Activated T-helper 2 cell treated with anti-CD3 and anti-CD28 coated beads, Interferon-gamma antibody, Interleukin-2, Interleukin-4, amounts not matched to agents 10 μg/mL and 5 μg/mL and 100 μg/mL, durations not matched to agents 14 hours and 24 hours and 36 hours (primary cell): ENCODE measurements around the gene ARHGEF16. TPM values are rescaled to one million over a fixed set of nuclear protein-coding genes. Genes with fewer than 3 reads are reported as not detected.

ENCODE experiments used
- DNase-seq: peaks from one replicate; pipeline ENCODE4 v3.0.0; 2021; ENCODE audit warnings: low spot score
- H3K27ac Mint-ChIP-seq: one replicate; pipeline ENCODE4 v1.8.0; 2021; ENCODE audit warnings: mixed read lengths
- H3K27me3 Mint-ChIP-seq: one replicate; pipeline ENCODE4 v1.8.0; 2021; ENCODE audit warnings: low read depth, mixed read lengths
- H3K36me3 Mint-ChIP-seq: one replicate; pipeline ENCODE4 v1.8.0; 2021; ENCODE audit warnings: low read depth, mixed read lengths
- H3K4me1 Mint-ChIP-seq: one replicate; pipeline ENCODE4 v1.8.0; 2021; ENCODE audit warnings: low read depth, mixed read lengths
- H3K4me3 Mint-ChIP-seq: one replicate; pipeline ENCODE4 v1.8.0; 2021; ENCODE audit warnings: low read depth, mild to moderate bottlenecking, moderate library complexity, mixed read lengths
- H3K9me3 Mint-ChIP-seq: one replicate; pipeline ENCODE4 v1.8.0; 2021; ENCODE audit warnings: mixed read lengths
- intact Hi-C: fragments of 100-400 bp; cut with micrococcal nuclease; formaldehyde crosslinking; loops from one replicate; pipeline ENCODE4 v1.15.1; 2023
- total RNA-seq: library from RNA; stranded (reverse); gene quantifications from 2 replicates; pipeline ENCODE4 v1.2.3, GENCODE V29; 2022

Gene ARHGEF16
- total RNA-seq, 1 donor from 2014 or later, result not detected

DNA sequence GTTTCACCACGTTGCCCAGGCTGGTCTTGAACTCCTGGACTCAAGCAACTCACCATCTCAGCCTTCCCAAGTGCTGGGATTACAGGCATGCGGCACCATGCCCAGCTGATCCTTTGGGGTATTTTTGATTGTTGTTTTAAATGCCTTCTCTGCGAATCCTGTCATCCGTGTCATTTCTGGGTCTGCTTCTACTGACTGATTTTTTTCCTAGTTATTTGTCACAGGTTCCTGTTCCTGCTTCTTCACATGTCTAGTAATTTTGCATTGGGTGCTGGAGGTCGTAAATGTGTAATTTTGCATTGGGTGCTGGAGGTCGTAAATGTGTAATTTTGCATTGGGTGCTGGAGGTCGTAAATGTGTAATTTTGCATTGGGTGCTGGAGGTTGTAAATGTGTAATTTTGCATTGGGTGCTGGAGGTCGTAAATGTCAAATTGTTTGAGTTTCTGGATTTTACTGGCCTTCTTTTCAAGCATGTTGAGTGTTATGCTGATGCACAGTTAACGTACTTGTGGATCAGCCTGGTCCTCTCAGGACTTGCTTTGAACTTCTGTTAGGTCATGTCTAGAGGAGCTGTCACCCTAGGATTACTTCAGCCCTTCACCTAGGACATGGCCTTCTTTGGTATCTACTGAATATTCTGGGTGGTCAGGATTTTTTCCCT lies 4.1 kb upstream of the ARHGEF16 start:
- no peaks in the 10 kb centered on the region for H3K4me1 Mint-ChIP-seq
- no peaks in the 10 kb centered on the region for H3K36me3 Mint-ChIP-seq
- H3K27ac Mint-ChIP-seq, result no peak overlapping the region
- no peaks in the 10 kb centered on the region for H3K9me3 Mint-ChIP-seq
- intact Hi-C loops, result no loop called here
- H3K27me3 Mint-ChIP-seq, result peaks cover 8% of the 10 kb centered on the region
- no peak for DNase-seq
- no peak overlapping the region for H3K4me3 Mint-ChIP-seq

DNA sequence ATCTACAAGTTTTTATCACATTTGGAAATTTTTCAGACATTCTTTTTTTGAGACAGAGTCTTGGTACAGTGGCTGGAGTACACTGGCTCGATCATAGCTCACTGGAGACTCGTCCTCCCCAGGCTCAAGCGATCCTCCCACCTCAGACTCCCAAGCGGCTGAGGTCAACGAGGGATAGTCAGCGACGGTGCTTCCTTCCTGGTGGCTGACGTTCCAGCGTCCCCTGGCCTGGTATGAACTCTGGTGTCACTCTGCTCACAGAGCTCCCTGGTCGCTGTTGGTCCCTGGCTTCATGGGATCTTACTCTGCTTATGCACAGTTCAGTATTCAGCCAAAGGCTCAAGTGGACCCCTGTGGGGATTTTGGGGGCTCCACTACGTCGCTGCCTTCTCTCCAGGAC lies 3.5 kb upstream of the ARHGEF16 start:
- H3K9me3 Mint-ChIP-seq, result no peaks in the 10 kb centered on the region
- no peaks in the 10 kb centered on the region for H3K36me3 Mint-ChIP-seq
- H3K4me1 Mint-ChIP-seq, result no peaks in the 10 kb centered on the region
- no peak overlapping the region for H3K4me3 Mint-ChIP-seq
- no peak for DNase-seq
- no peak overlapping the region for H3K27ac Mint-ChIP-seq
- intact Hi-C loops, result no loop called here
- H3K27me3 Mint-ChIP-seq, result peaks cover 12% of the 10 kb centered on the region

DNA sequence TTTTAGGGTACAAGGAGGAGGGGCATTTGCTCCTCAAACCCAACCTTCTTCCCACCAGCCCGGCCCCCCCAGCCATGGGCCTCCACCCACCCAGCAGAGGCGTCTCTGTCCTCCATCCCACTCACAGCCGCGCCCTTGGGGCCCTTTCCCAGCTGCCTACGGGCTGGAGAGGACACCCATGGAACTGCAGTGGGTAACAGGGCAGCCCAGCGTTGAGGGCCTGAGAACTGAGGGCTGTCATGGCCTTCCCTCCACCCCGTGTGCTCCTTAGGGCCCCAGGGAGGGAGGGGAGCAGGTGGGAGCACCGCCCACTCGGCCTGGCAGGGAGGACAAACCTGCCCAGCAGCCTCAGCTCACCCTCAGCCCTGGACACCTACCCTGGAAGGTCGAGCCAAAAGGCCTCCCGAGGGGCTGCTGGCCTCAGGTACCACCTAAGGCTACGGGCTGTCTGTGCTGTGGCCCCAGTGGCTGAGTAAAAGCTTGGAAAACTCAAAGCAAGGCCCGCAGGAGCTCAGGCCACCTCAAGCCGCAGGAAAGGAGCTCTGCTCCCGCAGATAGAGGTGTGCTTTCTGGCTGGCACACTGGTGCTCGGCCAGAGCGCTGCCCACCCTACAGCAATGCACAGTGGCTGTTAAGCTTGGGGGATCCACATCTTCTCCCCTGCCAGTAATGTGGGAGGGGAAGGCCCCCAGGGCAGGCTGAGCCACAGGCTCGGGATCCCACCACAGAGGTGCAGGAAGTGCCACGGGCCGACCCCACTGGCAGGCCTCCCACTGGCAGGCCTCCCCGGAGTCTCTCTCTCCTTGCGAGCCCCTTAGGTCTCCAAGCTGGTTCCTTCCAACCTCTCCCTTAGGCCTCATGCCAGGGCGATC lies 2.2 kb upstream of the ARHGEF16 start:
- intact Hi-C loops, result loop anchor here (2.0 kb wide), 1 partner anchor 33 kb away; no protein-coding TSS in a partner anchor
- Mint-ChIP-seq H3K27me3 (peaks cover 12% of the 10 kb centered on the region), H3K4me1 (no peaks in the 10 kb centered on the region), H3K27ac (no peak overlapping the region), H3K9me3 (no peaks in the 10 kb centered on the region), H3K4me3 (no peak overlapping the region), H3K36me3 (no peaks in the 10 kb centered on the region)
- DNase-seq, result no peak

DNA sequence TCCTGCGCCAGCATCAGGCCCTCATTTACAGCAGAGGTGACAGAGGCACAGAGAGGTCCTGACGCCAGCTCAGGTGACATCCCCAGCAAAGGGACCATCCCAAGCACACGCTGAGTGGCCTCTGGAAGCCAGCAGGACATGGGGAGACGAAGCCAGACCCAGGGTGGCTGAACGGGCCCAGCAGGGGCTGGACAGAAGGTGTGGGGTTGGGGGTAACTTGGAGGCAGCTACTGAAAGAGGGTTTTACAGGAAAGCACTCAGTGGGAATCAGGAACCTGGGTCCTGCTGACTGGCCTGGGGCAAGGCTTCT lies 1.6 kb upstream of the ARHGEF16 start:
- H3K27ac Mint-ChIP-seq, result no peak overlapping the region
- no peaks in the 10 kb centered on the region for H3K9me3 Mint-ChIP-seq
- intact Hi-C loops, result loop anchor here (2.0 kb wide), 1 partner anchor 32 kb away; no protein-coding TSS in a partner anchor
- H3K4me1 Mint-ChIP-seq, result no peaks in the 10 kb centered on the region
- peaks cover 12% of the 10 kb centered on the region for H3K27me3 Mint-ChIP-seq
- H3K4me3 Mint-ChIP-seq, result no peak overlapping the region
- no peaks in the 10 kb centered on the region for H3K36me3 Mint-ChIP-seq
- DNase-seq, result no peak

DNA sequence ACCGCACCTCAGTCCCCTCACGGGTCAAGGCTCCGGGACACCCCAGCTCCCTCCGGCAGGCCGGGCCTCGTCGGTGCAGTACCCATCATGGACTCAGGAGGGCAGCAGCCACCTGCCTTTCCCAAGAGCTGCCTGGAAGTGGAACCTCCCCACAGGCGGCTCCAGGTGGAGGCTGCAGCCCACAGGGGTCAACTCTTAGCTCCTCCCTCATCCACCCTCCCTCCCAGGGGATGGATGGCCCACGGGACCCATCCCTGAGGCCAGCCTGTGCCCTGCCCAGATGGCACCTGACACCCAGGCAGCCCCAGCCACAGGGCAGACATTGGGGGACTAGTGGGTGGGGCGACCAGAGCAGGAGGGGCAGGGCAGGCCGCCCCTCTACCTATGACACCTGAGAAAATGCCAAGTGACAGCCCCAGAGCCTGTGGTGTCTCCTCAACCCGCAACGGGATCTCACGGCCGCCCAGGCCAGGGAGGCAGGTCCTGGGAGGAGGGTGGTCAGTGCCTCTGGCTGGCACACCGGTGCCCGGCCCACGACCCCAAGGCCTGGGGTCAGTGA lies 1.2 kb upstream of the ARHGEF16 start:
- Mint-ChIP-seq H3K9me3 (no peaks in the 10 kb centered on the region), H3K4me1 (no peaks in the 10 kb centered on the region), H3K27ac (no peak overlapping the region), H3K4me3 (no peak overlapping the region), H3K36me3 (no peaks in the 10 kb centered on the region), H3K27me3 (peaks cover 11% of the 10 kb centered on the region)
- intact Hi-C loops, result loop anchor here (2.0 kb wide), 1 partner anchor 32 kb away; no protein-coding TSS in a partner anchor
- peak; percentile 57 for DNase-seq

DNA sequence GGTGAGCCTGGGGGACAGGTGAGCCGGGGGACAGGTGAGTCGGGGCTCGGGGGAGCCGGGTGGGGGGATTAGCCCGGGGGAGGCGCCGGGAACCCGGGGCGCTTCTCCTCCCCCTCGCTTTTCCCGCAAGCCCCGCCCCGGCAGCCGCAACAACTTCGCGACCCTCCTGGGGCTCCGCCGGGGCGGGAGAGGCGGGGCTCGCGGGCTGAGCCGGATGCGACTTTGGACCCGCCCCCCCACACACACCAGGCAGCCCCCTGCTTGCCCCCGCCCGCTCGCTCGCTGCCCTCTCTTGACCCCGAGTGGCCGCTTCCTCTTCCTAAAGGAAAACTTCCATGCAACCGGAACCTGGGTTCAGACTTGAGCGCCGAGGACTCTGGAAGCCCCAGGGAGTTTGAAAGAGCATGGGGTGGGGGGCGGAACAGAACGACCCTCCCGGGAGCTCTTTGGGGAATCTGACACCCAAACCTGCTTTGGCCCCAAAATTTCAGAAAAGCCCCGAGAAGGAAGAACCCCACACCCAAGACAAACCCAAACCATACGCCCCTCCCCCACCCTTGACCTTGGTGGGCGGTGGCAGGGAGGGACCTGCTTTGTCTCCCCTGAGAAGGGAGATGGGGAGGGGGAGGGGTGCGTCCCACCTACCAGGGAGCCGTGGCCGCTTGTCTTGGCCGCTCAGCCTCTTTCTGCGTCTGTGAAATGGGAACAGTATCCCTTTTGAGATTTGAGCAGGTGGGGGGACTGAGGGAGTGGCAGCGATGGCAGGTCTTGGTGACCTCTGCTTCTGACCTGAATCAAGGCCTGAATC lies 550 bp downstream of the ARHGEF16 start:
- Mint-ChIP-seq H3K9me3 (no peaks in the 10 kb centered on the region), H3K36me3 (no peaks in the 10 kb centered on the region), H3K4me3 (no peak overlapping the region), H3K27ac (no peak overlapping the region), H3K27me3 (peaks cover 11% of the 10 kb centered on the region), H3K4me1 (no peaks in the 10 kb centered on the region)
- intact Hi-C loops, result no loop called here
- DNase-seq, result no peak

DNA sequence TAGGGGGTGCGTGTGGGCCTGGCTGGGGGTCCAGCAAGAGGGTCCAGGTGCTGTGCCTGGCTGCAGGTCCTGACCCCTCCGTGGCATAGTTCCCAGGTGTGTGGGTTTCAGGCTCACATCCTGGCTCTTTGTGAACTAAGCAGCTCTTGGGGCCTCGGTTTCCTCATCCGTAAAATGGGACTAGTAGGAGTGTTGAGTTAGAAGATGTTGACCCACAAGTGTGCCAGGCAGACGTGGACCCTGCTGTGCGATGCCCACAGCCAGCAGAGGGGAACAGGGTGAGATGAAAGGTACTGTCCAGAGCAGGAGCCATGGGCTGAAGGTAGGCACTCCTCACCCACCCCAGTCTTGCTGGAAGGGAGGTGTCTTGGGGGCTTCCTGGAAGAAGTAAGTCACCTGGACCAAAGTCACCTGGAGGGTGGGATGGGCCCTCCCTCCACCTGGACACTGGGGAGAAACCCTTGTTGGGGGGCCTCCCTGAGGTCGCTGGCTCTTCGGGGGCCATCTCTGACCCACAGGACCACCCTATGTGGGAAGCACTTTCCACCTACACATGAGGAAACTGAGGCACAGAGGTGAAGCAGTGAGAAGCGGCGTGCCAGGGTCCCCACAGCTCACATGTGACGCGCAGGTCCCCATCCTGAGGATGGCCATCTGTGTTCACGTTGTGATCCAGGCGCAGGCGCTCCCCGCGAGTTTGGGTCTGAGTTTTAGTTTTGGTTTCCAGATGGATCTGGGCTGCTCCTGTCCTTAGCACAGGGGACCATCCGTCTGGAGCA lies 1.4 kb downstream of the ARHGEF16 start:
- H3K9me3 Mint-ChIP-seq, result no peaks in the 10 kb centered on the region
- peaks cover 11% of the 10 kb centered on the region for H3K27me3 Mint-ChIP-seq
- no peaks in the 10 kb centered on the region for H3K4me1 Mint-ChIP-seq
- no peak overlapping the region for H3K4me3 Mint-ChIP-seq
- no peaks in the 10 kb centered on the region for H3K36me3 Mint-ChIP-seq
- no peak for DNase-seq
- H3K27ac Mint-ChIP-seq, result no peak overlapping the region
- intact Hi-C loops, result no loop called here

DNA sequence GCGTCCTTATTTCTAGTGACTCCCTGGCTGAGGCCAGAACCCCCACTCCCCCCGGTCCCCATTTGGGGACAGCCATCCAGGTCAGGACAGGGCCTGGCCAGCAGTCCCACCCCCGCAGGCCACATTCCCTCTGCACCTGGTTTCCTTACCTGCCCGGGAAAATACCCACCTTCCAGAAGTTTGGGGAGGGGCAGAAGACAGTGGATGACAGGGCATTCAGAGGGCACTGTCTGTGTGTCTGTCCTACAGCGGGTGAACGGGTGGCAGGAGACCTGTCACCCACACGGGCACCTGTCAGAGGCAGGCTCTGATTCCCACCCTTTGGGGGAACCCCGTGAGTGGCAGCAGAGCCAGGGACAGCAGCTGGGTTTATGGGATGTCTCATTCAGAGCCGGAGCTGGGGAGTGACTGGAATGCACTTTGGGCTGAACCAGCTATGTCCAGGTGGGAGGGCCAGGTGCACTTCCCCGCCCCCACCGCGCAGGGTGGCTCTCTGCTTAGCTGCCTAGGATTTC lies 2.0 kb downstream of the ARHGEF16 start:
- Mint-ChIP-seq H3K27ac (no peak overlapping the region), H3K27me3 (peaks cover 11% of the 10 kb centered on the region), H3K4me1 (no peaks in the 10 kb centered on the region), H3K9me3 (no peaks in the 10 kb centered on the region), H3K4me3 (no peak overlapping the region), H3K36me3 (no peaks in the 10 kb centered on the region)
- DNase-seq, result no peak
- intact Hi-C loops, result no loop called here

DNA sequence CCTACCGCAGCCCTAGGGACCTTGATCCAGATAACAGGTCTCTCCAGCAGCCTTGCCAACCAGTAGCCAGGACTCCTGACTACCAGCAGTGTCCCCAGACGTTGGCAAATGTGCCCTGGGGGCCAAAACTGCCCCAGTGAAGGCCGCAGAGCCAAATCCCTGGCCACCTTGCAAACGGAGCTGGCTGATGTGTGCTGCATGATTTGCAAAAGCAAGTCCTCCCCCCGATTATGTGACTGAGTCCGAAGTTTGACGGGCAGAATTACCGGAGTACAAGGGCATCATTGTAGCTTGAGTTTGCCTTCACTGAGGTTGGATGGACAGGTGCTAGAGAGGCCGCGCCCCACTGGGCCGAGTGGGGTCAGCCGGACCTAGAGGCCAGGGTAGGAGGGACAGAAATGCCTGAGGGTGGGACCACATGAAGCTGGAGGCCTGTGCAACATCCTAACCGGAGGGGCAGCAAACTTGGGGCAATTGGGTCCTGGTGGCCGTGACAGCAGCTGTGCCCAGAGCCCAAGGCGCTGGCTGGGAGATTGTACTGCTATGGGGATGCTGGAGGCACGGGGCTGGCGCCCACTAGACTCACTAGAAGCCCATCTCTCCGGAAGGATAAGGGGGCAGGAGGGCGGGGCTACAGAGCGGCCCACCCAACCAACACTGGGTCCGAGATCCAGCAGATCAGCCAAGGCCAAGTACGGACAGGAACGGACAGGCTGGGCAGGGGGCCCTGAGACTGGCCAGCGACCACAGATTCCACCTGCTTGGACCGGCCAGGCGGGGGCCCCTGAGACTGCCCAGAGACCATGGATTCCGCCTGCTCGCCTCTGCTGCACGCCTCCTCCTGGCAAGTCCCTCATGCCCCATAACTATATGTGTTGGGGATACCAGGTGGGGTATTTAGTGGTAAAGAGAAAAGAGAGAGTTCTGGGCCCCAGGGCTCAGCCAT lies 2.8 kb downstream of the ARHGEF16 start:
- H3K36me3 Mint-ChIP-seq, result no peaks in the 10 kb centered on the region
- H3K27me3 Mint-ChIP-seq, result peaks cover 11% of the 10 kb centered on the region
- H3K27ac Mint-ChIP-seq, result no peak overlapping the region
- intact Hi-C loops, result no loop called here
- no peak overlapping the region for H3K4me3 Mint-ChIP-seq
- no peak for DNase-seq
- H3K9me3 Mint-ChIP-seq, result no peaks in the 10 kb centered on the region
- H3K4me1 Mint-ChIP-seq, result no peaks in the 10 kb centered on the region

DNA sequence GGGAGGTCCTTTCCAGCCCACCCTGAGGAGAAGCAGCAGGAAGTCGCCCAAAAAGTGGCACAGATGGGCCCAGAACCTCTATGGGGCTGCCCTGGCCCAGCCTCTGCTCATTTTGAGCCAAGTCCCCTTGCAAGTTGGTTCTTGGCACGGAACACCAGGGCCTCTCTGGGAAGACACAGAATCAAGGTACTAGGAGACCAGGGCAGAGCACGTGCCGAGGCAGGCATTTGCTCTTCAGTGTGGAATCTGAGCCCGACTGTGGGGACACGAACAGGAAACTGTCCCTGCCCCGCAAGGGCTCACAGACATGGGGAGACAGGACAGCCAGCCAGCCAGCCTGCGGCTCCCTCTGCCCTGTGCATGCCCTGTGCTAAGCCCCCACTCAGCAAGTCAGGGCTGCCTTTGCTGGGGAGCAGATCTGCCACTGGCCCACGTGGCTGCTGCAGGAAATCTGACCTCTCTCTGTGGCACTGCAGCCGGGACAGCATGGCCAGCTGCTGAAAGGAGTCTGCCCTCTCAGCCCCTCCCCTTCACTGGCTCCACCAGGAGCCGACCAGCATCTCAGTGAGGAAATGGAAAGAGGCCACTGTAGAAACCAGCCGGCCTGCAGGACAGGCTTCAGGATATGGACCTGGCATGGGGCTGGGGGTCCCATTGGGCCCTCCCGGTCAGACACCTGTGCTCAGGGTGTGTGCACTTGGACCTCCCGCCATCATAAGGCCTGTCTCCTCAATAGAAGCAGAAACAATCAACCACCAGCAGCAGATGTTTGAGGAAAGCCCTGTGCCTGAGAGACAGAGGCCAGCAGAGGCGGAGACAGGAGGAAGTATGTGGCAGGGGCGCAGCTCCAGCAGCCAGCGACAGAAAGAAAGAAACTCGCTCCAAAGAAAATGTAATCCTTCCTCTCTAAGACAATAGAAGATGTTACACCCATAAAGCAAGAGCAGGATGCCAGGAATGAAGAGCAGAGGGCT lies 3.7 kb downstream of the ARHGEF16 start:
- DNase-seq, result no peak
- no peaks in the 10 kb centered on the region for H3K4me1 Mint-ChIP-seq
- intact Hi-C loops, result no loop called here
- H3K27ac Mint-ChIP-seq, result no peak overlapping the region
- no peaks in the 10 kb centered on the region for H3K36me3 Mint-ChIP-seq
- H3K27me3 Mint-ChIP-seq, result peaks cover 10% of the 10 kb centered on the region
- no peaks in the 10 kb centered on the region for H3K9me3 Mint-ChIP-seq
- no peak overlapping the region for H3K4me3 Mint-ChIP-seq
